ENCODE measurements around the gene DDIT4.
"Not testable (repeated sequence)": the region's sequence is repeated elsewhere in the genome, so short reads cannot be mapped to it uniquely, and the experiment has no call there.

DDIT4 gene

GRCh38 chr10:72249176-72249862 is 24.4 kb upstream of the DDIT4 start:
- not testable (repeated sequence) for DNase-seq (ENCODE audit: low spot score)

DNA sequence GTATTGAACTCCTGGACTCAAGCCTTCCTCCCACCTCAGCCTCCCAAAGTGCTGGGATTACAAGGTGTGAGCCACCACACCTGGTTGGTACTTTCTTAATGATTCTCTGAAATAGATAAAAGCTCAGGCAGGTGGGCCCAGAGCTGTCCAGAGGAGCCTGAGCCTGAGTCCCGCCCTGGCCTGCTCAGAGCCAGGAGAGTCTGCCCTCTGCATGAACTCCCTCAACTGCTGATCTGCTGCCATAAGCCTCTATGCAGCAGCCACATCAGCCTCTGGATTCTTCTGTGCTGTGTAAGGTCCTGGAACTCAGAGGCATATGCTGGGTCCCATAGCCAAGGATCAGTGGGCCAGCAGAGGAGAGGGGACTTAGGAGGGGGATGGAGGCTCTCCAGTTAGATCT is 23.1 kb upstream of the DDIT4 start:
- DNase-seq (ENCODE audit: low spot score), result no peak

GRCh38 chr10:72251635-72252034 is 22.1 kb upstream of the DDIT4 start:
- no peak for DNase-seq (ENCODE audit: low spot score)

- DNase-seq (ENCODE audit: low spot score), result no peak
Observed at GRCh38 chr10:72252972-72253371, 20.8 kb upstream of the DDIT4 start.

DNA sequence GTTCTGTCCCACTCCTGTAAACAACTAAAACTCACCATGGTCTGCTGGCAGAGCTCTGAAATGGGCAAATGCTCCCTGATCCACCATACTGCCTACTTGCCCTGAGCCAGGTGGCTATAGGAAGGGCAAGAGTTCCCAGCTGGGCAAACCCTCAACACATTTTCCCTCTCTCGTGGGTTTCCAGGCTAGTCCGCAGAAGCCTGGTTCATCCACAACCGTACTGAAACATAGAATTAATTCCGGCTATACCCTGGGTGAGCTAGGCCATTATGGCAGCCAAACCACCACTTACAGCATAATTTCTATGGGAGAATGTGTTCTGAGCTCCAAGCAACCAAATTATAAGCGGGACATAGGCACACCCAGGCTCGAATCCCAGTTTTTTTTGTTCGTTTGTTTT is 20.1 kb upstream of the DDIT4 start:
- DNase-seq (ENCODE audit: low spot score), result no peak

GRCh38 chr10:72254813-72255568 is 18.7 kb upstream of the DDIT4 start:
- DNase-seq (ENCODE audit: low spot score), result no peak

- no peak for DNase-seq (ENCODE audit: low spot score)
Observed at GRCh38 chr10:72255977-72256729, 17.6 kb upstream of the DDIT4 start.

- no peak for DNase-seq (ENCODE audit: low spot score)
Observed at GRCh38 chr10:72257051-72257892, 16.5 kb upstream of the DDIT4 start.

DNA sequence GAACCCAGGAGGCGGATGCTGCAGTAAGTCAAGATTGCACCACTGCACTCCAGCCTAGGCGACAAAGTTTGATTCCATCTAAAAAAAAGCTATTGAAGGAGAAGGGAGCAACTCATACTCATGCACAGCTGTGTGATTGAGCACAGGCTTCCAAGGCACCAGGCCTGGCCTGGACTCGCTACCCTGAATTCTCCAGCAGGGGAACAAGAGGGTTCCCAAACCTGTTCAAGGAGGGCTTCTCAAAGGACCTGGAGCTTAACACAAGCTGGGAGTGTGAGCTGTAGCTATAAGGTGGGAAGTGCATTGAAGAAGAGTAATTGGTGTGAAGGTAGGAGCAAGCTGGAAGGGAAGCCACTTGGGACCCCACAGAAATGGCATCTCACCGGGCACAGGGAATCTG is 15.1 kb upstream of the DDIT4 start:
- no peak for DNase-seq (ENCODE audit: low spot score)

- DNase-seq (ENCODE audit: low spot score), result no peak
Observed at GRCh38 chr10:72259491-72260238, 14.1 kb upstream of the DDIT4 start.

GRCh38 chr10:72260239-72260975 is 13.3 kb upstream of the DDIT4 start:
- DNase-seq (ENCODE audit: low spot score), result peak; percentile 87

- DNase-seq (ENCODE audit: low spot score), result peak; percentile 43
Observed at GRCh38 chr10:72260976-72261783, 12.5 kb upstream of the DDIT4 start.

- DNase-seq (ENCODE audit: low spot score), result peak; percentile 30
Observed at GRCh38 chr10:72261784-72262404, 11.8 kb upstream of the DDIT4 start.

GRCh38 chr10:72263613-72264241 is 10.0 kb upstream of the DDIT4 start:
- DNase-seq (ENCODE audit: low spot score), result peak; percentile 37

DNA sequence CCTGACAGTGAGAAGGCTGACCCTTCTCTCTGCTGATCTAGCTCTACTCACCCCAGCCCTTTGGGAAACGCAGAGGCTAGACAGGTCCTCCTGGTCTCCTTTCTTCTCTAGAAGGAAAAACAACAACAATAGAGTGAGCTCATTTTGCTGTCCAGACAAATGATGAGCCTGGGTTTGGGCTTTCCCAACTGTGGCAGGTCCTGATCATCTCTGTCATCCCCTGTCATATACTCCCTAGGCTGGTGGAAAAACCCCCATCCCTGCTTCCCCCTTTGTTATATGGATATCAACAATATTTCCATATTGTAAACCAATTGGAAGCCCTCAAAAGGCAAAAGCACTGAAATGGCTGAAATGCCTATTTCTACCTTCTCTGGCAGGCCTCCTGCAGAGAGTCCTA is 9.2 kb upstream of the DDIT4 start:
- DNase-seq (ENCODE audit: low spot score), result no peak

- DNase-seq (ENCODE audit: low spot score), result no peak
Observed at GRCh38 chr10:72265508-72265907, 8.2 kb upstream of the DDIT4 start.

- no peak for DNase-seq (ENCODE audit: low spot score)
Observed at GRCh38 chr10:72265990-72266865, 7.5 kb upstream of the DDIT4 start.

DNA sequence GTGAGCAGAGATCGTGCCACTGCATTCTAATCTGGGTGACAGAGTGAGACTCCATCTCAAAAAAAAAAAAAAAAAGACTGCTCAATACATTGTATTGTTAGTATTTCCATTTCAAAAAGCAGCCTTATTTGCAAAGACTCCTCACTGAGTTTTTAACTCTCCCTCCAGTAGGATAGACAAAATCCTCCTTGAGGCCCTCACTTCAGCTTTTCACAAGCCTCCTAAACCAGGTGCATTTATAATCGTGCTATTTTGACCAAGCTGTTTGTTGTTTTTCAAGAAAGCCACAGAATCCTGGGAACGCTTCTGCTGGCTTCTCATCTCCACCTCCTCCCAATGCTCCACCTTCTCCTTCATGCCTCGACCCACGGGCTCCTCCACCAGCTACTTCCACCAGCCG is 6.3 kb upstream of the DDIT4 start:
- no peak for DNase-seq (ENCODE audit: low spot score)

Measured in CD4-positive, alpha-beta T cell treated with Interleukin-15 for 4 hours (primary cell).